Prostate gland (tissue), 2 donors: Measurements from ENCODE around the gene NUP153. TPM values are rescaled to one million over a fixed set of nuclear protein-coding genes. Genes with fewer than 3 reads are reported as not detected.
"Not testable (repeated sequence)": the region's sequence is repeated elsewhere in the genome, so short reads cannot be mapped to it uniquely, and the experiment has no call there.

Experiments
- DNase-seq: peaks from one replicate; pipeline ENCODE4 v3.0.0-alpha.2; 2019; ENCODE audit warnings: low spot score
- H3K27ac ChIP-seq, 2 donors: fragments of 200-600 bp; sonication (generic); 2 replicates each; pipeline ENCODE4 v1.5.1; 2017 to 2019
- H3K27me3 ChIP-seq: fragments of 200-600 bp; sonication (generic); replicated peaks from 2 replicates; pipeline ENCODE4 v1.5.1; 2019; ENCODE audit not compliant: insufficient read depth
- H3K36me3 ChIP-seq, 2 donors: fragments of 200-600 bp; sonication (generic); 1 replicate in 1 of 2; 2 replicates in 1 of 2; pipeline versions ENCODE4 v1.5.1 to v1.8.1; 2017 to 2019
- H3K4me1 ChIP-seq: fragments of 200-600 bp; sonication (generic); replicated peaks from 2 replicates; pipeline ENCODE4 v1.5.1; 2019
- H3K4me3 ChIP-seq, 2 donors: fragments of 200-600 bp; sonication (generic); 2 replicates each; pipeline ENCODE4 v1.5.1; 2017 to 2019
- H3K9me3 ChIP-seq: fragments of 200-600 bp; sonication (generic); 2 replicates; pipeline ENCODE4 v1.5.1; 2017
- POLR2A ChIP-seq: fragments of 450-650 bp; IDR thresholded peaks from one replicate; pipeline ENCODE4 v1.6.1; 2016; ENCODE audit warnings: antibody characterized with exemption, mild to moderate bottlenecking
- POLR2AphosphoS5 ChIP-seq: sonication (generic); formaldehyde crosslinking; IDR thresholded peaks from one replicate; pipeline ENCODE4 v1.6.1; 2017; ENCODE audit warnings: antibody characterized with exemption
- WGBS: methylation state at CpG from one replicate; pipeline ENCODE4 v1.1.5; 2018; 5-methylcytosine and 5-hydroxymethylcytosine counted together
- intact Hi-C: fragments of 100-400 bp; cut with DNase I; formaldehyde crosslinking; loops from one replicate; pipeline ENCODE4 v1.14.2; 2022
- total RNA-seq, 2 donors: library from RNA; depleted of rRNA; stranded (reverse); fragments of >200 nt; gene quantifications; one replicate each; pipeline ENCODE4 v1.1.0, GENCODE V29; 2016
- TF ChIP-seq, protein P1 (sequence below), 4 experiments: fragments of 200-600 bp in 2 of 4; fragments of 450-650 bp in 2 of 4; sonication (generic) in 2 of 4; IDR thresholded peaks; 1 replicate in 3 of 4; 2 replicates in 1 of 4; pipeline ENCODE4 v1.5.1; 2016 to 2019; ENCODE audit warnings: antibody characterized with exemption in 4 of 4, mild to moderate bottlenecking in 2 of 4, moderate library complexity in 2 of 4

Gene NUP153
- total RNA-seq, result 10 to 100 TPM; 35.3 to 46.2 TPM

DNA sequence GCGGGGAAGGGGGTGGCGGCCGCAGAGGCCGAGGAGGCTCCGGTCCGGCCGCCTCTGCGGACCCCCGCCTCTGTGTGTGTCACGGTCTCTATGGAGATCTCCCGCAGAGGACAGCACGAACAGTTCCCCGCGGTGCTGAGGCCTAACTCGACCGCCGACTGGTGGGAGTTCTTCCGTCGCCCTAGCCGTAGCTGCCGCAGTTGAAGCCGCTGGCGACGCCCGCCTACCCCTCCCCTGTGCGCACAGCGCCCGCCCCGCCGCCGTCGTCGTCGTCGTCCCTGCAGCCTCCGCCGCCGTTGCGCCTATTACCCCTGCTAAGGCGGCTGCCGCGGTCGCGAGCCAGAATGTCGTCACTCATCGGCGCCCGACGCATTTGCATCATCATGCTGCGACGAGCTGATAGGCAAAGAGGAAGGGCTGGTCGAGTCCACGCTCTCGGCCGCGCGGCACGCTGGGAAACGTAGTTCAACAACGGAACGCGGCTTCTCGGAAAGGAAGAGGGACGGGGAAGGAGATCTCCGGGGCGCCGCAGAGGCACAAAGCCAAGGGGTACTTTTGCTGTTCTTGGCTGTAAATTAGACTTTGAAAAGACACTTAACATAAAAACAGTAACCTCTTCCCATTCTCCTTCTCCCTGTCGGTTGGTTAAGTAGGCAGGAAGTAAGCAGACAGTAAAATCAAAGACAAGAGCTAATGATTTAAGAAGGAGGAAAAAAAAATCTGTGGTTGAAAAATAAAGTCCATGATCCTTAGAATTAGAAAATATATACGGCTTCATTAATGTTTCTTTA is at the start of gene NUP153:
TSS of gene NUP153 (minus strand) at position 346 of the 791 bp plus-strand sequence. CDS start 538 bp downstream, outside the sequence.
- Histone ChIP-seq H3K9me3 (no peaks in the 10 kb centered on the region), H3K4me1 (no peaks in the 10 kb centered on the region), H3K4me3 (peak within 1 kb of the TSS; percentile 57 to 82), H3K27ac (peak within 1 kb of the TSS; percentile 96 to 97), H3K27me3 (no peaks in the 10 kb centered on the region), H3K36me3 (no peaks in the 10 kb centered on the region)
- intact Hi-C loops, result loop anchor here (5.0 kb wide), 1 partner anchor 104 kb away; the partner anchor contains the start of gene FAM8A1
- TF ChIP-seq POLR2AphosphoS5 (peak; percentile 100), POLR2A (peak; percentile 93)
- TF ChIP-seq, protein P1, sequence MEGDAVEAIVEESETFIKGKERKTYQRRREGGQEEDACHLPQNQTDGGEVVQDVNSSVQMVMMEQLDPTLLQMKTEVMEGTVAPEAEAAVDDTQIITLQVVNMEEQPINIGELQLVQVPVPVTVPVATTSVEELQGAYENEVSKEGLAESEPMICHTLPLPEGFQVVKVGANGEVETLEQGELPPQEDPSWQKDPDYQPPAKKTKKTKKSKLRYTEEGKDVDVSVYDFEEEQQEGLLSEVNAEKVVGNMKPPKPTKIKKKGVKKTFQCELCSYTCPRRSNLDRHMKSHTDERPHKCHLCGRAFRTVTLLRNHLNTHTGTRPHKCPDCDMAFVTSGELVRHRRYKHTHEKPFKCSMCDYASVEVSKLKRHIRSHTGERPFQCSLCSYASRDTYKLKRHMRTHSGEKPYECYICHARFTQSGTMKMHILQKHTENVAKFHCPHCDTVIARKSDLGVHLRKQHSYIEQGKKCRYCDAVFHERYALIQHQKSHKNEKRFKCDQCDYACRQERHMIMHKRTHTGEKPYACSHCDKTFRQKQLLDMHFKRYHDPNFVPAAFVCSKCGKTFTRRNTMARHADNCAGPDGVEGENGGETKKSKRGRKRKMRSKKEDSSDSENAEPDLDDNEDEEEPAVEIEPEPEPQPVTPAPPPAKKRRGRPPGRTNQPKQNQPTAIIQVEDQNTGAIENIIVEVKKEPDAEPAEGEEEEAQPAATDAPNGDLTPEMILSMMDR (IDR thresholded peaks at IDR 0.05), result peak in 2 of 4 experiments; percentile 33
- WGBS, result under 1% methylated on average over 69 of the region's 69 CpGs
- peak; percentile 97 for DNase-seq

DNA sequence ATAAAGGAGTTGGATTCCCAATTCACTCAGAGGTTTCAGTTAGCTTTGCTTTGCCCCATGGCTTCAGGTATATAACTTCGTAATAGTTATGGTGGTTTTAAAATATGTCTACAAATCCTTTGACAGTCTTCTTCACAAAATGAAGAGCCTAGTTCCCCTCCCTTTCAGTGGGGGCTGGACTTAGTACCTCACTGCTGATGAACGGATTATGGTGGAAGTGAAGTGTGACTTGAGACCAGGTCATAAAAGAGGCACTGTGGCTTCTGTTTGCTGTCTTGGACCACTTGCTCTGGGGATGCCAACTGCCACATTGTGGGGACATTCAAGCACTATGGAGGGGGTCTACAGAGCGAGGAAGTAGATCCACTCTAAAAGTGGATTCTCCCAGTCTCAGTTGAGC is 47.5 kb upstream of the NUP153 start:
- TF ChIP-seq POLR2AphosphoS5 (no peak), POLR2A (no peak)
- TF ChIP-seq, protein P1 (IDR thresholded peaks at IDR 0.05), result no peak
- Histone ChIP-seq H3K4me3 (no peak overlapping the region), H3K36me3 (no peaks in the 10 kb centered on the region), H3K27ac (no peak overlapping the region), H3K4me1 (no peaks in the 10 kb centered on the region), H3K9me3 (no peaks in the 10 kb centered on the region), H3K27me3 (no peaks in the 10 kb centered on the region)
- intact Hi-C loops, result no loop called here
- 59% methylated on average over 3 of the region's 3 CpGs for WGBS
- no peak for DNase-seq

DNA sequence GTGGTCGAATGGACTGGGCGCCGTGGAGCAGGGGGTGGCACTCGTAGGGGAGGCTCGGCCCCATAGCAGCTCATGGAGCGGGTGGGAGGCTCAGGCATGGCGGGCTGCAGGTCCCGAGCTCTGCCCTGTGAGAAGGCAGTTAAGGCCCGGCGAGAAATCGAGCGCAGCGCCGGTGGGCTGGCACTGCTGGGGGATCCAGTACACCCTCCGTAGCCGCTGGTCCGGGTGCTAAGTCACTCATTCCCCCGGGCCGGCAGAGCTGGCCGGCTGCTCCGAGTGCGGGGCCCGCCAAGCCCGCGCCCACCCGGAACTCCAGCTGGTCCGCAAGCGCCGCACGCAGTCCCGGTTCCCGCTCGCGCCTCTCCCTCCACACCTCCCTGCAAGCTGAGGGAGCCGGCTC is 38.6 kb upstream of the NUP153 start:
- 97% methylated on average over 35 of the region's 35 CpGs for WGBS
- H3K9me3 ChIP-seq, H3K27me3 ChIP-seq, H3K27ac ChIP-seq, H3K4me1 ChIP-seq, DNase-seq, intact Hi-C loops, H3K36me3 ChIP-seq, H3K4me3 ChIP-seq: not testable (repeated sequence)

DNA sequence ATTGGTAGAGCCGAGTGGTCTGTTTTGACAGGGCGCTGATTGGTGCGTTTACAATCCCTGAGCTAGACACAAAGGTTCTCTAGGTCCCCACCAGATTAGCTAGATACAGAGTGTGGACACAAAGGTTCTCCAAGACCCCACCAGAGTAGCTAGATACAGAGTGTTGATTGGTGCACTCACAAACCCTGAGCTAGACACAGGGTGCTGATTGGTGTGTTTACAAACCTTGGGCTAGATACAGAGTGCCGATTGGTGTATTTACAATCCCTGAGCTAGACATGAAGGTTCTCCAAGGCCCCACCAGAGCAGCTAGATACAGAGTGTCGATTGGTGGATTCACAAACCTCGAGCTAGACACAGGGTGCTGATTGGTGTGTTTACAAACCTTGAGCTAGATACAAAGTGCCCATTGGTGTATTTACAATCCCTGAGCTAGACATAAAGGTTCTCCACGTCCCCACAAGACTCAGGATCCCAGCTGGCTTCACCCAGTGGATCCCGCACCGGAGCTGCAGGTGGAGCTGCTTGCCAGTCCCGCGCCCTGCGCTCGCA is 38.1 kb upstream of the NUP153 start:
- not testable (repeated sequence) for H3K27me3 ChIP-seq, DNase-seq
- WGBS, result 92% methylated on average over 13 of the region's 13 CpGs

DNA sequence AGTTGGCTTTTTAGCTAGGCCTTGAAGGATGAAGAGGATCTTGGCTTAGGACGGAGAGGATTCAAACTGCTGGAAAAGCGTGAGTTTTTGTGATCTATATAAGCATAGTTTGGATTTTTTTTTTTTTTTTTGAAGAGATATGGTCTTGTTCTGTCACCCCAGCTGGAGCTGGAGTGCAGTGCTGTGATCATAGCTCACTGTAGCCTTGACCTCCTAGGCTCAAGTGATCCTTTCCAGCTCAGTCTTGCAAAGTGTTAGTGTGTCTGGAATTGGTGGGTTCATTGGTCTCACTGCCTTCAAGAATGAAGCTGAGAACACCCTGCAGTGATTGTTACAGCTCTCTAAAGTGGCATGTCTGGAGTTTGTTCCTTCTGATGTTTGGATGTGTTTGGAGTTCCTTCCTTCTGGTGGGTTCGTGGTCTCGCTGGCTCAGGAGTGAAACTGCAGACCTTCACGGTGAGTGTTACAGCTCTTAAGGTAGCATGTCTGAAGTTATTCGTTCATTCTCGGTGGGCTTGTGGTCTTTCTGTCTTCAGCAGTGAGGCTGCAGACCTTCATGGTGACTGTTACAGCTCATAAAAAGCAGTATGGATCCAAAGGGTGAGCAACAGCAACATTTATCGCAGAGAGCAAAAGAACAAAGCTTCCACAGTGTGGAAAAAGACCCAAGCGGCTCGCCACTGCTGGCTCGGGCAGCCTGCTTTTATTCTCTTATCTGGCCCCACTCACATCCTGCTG is 37.5 kb upstream of the NUP153 start:
- 79% methylated on average over 11 of the region's 11 CpGs for WGBS
- Histone ChIP-seq H3K4me1 (no peaks in the 10 kb centered on the region), H3K27me3 (no peaks in the 10 kb centered on the region), H3K4me3 (no peak overlapping the region), H3K36me3 (no peaks in the 10 kb centered on the region), H3K9me3 (no peaks in the 10 kb centered on the region), H3K27ac (no peak overlapping the region)
- TF ChIP-seq, protein P1 (IDR thresholded peaks at IDR 0.05), result no peak
- no peak for TF ChIP-seq POLR2A
- no peak for TF ChIP-seq POLR2AphosphoS5
- intact Hi-C loops, result no loop called here
- no peak for DNase-seq

More for the DNA sequence above, 38.1 kb upstream of the NUP153 start:
- H3K4me3 ChIP-seq, H3K4me1 ChIP-seq, H3K27ac ChIP-seq, H3K9me3 ChIP-seq, intact Hi-C loops, H3K36me3 ChIP-seq: not testable (repeated sequence)
